ENCODE results near the gene PBXIP1. TPM values are rescaled to one million over a fixed set of nuclear protein-coding genes. Genes with fewer than 3 reads are reported as not detected.

The PBXIP1 gene
- total RNA-seq, 1 donor from 2014 or later, result 17.1 TPM

DNA sequence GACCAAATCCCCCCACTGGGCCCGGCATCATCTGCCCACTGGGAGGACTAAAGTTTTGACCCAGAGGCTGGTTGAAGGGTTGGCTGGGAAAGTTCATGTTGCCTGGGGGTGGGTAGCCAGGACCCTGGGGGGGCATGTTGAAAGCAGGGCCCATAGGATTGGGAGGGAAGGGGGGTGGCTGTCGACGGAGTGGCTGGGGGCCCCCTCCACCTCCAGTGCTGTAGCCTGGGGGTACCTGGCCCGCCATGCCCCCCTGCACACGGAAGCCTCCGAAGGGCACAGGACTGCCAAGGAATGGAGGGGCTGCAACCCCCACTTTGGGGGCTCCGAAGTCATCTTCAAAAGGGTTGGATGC lies 3.5 kb upstream of the PBXIP1 start:
- Mint-ChIP-seq H3K4me3 (peak overlapping the region; percentile 95), H3K4me1 (peaks cover 53% of the 10 kb centered on the region), H3K27me3 (ENCODE audit: low read depth) (no peaks in the 10 kb centered on the region), H3K27ac (ENCODE audit: unreplicated experiment) (no peak overlapping the region), H3K9me3 (no peaks in the 10 kb centered on the region), H3K36me3 (ENCODE audit: low read depth) (peaks cover 8% of the 10 kb centered on the region)
- no peak for DNase-seq (ENCODE audit: low read depth, low spot score)
- TF ChIP-seq, protein P1, sequence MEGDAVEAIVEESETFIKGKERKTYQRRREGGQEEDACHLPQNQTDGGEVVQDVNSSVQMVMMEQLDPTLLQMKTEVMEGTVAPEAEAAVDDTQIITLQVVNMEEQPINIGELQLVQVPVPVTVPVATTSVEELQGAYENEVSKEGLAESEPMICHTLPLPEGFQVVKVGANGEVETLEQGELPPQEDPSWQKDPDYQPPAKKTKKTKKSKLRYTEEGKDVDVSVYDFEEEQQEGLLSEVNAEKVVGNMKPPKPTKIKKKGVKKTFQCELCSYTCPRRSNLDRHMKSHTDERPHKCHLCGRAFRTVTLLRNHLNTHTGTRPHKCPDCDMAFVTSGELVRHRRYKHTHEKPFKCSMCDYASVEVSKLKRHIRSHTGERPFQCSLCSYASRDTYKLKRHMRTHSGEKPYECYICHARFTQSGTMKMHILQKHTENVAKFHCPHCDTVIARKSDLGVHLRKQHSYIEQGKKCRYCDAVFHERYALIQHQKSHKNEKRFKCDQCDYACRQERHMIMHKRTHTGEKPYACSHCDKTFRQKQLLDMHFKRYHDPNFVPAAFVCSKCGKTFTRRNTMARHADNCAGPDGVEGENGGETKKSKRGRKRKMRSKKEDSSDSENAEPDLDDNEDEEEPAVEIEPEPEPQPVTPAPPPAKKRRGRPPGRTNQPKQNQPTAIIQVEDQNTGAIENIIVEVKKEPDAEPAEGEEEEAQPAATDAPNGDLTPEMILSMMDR (conservative IDR thresholded peaks at IDR 0.05), result no peak

DNA sequence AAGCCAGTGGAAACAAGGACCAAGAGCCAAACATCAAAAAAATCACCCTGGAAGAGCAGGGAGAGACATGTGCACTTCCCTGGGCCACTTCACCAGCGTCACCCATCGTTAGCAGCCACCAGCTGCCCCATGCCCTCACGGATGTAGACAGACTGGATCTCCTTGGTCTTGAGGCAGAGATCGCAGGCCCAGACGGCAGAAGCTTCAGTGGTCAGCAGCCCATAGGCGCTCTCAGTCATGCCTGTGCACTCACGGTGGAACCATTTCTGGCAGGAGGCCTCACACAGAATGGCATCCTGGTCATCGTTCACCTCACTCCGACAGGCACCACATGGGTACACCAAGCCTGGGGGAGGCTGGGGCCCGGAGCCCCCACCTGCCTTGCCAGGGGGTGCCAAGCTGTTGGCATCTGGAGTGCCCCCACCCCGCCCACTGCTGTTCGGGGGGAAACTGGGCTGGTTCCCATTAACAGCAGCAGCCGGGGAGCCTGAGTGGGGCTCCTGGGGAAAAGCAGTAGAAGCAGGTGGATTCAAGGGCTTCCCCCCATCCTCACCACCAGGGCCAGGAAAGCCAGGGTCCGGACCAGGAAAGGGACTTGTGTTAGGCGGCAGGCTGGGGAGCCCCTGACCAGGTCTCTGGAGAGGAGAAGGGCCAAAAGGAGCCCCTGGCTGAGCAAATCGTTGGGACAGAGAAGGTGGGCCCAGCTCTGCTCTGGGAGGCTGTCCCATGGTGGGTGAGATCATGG lies 3.0 kb upstream of the PBXIP1 start:
- Mint-ChIP-seq H3K36me3 (ENCODE audit: low read depth) (peaks cover 7% of the 10 kb centered on the region), H3K27ac (ENCODE audit: unreplicated experiment) (peak overlapping the region; percentile 43), H3K4me1 (peaks cover 59% of the 10 kb centered on the region), H3K9me3 (no peaks in the 10 kb centered on the region), H3K27me3 (ENCODE audit: low read depth) (no peaks in the 10 kb centered on the region), H3K4me3 (peak overlapping the region; percentile 90)
- TF ChIP-seq, protein P1 (conservative IDR thresholded peaks at IDR 0.05), result no peak
- no peak for DNase-seq (ENCODE audit: low read depth, low spot score)

DNA sequence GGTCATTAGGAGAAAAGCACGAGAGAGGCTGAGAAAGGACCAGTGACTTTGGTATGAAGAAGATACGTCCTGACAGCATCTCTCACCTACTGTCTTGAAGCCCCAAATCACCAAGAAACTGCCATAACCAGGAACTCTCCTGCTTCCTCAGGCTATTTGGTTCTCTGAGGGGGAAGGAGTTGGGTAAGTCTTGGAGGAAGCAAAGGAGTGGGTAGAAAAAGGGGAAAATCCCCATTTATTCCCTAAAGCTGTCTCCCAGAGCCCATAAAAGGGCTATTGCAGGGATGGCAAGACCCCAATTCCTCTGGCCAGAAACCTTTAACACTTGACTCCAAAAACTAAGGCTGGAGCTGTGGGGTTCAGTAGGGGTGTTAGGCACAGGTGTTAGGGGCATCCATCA lies 2.1 kb upstream of the PBXIP1 start:
- no peak overlapping the region for H3K27ac Mint-ChIP-seq (ENCODE audit: unreplicated experiment)
- no peaks in the 10 kb centered on the region for H3K9me3 Mint-ChIP-seq
- TF ChIP-seq, protein P1 (conservative IDR thresholded peaks at IDR 0.05), result no peak
- peak overlapping the region; percentile 90 for H3K4me3 Mint-ChIP-seq
- peaks cover 62% of the 10 kb centered on the region for H3K4me1 Mint-ChIP-seq
- H3K36me3 Mint-ChIP-seq (ENCODE audit: low read depth), result peaks cover 4% of the 10 kb centered on the region
- no peak for DNase-seq (ENCODE audit: low read depth, low spot score)
- no peaks in the 10 kb centered on the region for H3K27me3 Mint-ChIP-seq (ENCODE audit: low read depth)

DNA sequence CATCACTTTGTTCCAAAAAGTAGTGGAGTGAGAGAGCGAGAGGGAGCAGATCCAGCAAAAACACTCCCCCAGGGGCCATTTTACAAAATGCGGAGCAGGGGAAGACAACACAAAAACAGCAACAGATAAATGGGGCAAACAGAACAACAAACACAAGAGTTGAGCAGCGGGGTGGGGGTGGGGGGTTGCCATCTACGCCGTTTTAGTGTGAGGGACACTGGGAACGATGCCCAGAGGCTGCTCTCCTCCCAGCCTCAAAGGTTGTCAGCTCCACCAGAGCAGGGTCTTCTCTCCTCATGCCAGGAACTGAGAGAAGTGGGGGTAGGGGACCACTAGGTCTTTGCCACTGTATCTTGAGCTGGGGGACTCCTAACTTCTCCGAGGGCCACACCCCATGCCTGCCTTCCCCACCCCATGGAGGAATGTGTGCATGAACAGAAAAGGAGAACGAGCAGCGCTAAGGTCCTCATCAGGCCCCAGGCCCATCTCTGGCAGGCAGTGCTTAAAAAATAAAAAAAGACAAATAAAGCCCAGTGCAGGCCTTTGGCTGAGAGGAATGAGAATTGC lies 1.3 kb upstream of the PBXIP1 start:
- no peak for DNase-seq (ENCODE audit: low read depth, low spot score)
- Mint-ChIP-seq H3K9me3 (no peaks in the 10 kb centered on the region), H3K27ac (ENCODE audit: unreplicated experiment) (no peak overlapping the region), H3K27me3 (ENCODE audit: low read depth) (no peaks in the 10 kb centered on the region), H3K36me3 (ENCODE audit: low read depth) (peaks cover 1% of the 10 kb centered on the region), H3K4me1 (peaks cover 62% of the 10 kb centered on the region), H3K4me3 (peak overlapping the region; percentile 90)
- TF ChIP-seq, protein P1 (conservative IDR thresholded peaks at IDR 0.05), result no peak

DNA sequence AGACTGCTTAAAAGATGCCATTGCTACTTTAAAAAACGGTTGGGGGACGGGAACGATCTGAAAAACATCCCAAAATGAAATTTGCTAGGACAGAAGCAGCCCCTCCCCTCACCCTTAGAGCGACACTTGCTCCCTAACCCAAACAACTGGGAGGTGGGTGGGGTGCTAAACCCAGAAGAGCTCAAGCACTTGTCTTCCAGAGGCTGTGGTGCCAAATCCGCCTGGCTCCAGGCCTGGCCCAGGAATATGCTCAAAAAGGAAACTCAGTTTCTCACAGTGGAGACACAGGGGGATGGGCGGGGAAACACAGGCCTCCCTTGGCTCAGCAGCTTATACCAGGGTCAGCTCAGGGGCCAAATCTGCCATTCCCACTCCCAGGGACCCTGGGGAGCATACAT lies 644 bp upstream of the PBXIP1 start:
- no peaks in the 10 kb centered on the region for H3K36me3 Mint-ChIP-seq (ENCODE audit: low read depth)
- H3K27me3 Mint-ChIP-seq (ENCODE audit: low read depth), result no peaks in the 10 kb centered on the region
- no peaks in the 10 kb centered on the region for H3K9me3 Mint-ChIP-seq
- H3K4me3 Mint-ChIP-seq, result peak overlapping the region; percentile 90
- peak overlapping the region; percentile 13 for H3K27ac Mint-ChIP-seq (ENCODE audit: unreplicated experiment)
- TF ChIP-seq, protein P1 (conservative IDR thresholded peaks at IDR 0.05), result no peak
- peaks cover 62% of the 10 kb centered on the region for H3K4me1 Mint-ChIP-seq
- no peak for DNase-seq (ENCODE audit: low read depth, low spot score)

Data from neural crest cell (in vitro differentiated cells).